Measurements from ENCODE around the gene CD81.
"Not testable (repeated sequence)": the region's sequence is repeated elsewhere in the genome, so short reads cannot be mapped to it uniquely, and the experiment has no call there.

Gene CD81

GRCh38 chr11:2347308-2347830 lies 29.7 kb upstream of the CD81 start:
- H3K4me3 ChIP-seq (ENCODE audit: control insufficient read depth, low read depth, low read length), result no peak overlapping the region
- DNase-seq (ENCODE audit: low read depth), result no peak
- no peak for TF ChIP-seq CTCF (conservative IDR thresholded peaks at IDR 0.05; ENCODE audit: control insufficient read depth, insufficient read depth, low read depth, low read length)

GRCh38 chr11:2348986-2349385 lies 28.1 kb upstream of the CD81 start:
- peak; percentile 75 for DNase-seq (ENCODE audit: low read depth)
- no peak for TF ChIP-seq CTCF (conservative IDR thresholded peaks at IDR 0.05; ENCODE audit: control insufficient read depth, insufficient read depth, low read depth, low read length)
- no peak overlapping the region for H3K4me3 ChIP-seq (ENCODE audit: control insufficient read depth, low read depth, low read length)

GRCh38 chr11:2351701-2352100 lies 25.4 kb upstream of the CD81 start:
- DNase-seq (ENCODE audit: low read depth), result no peak
- no peak for TF ChIP-seq CTCF (conservative IDR thresholded peaks at IDR 0.05; ENCODE audit: control insufficient read depth, insufficient read depth, low read depth, low read length)
- no peak overlapping the region for H3K4me3 ChIP-seq (ENCODE audit: control insufficient read depth, low read depth, low read length)

GRCh38 chr11:2352420-2352819 lies 24.7 kb upstream of the CD81 start:
- H3K4me3 ChIP-seq (ENCODE audit: control insufficient read depth, low read depth, low read length), result no peak overlapping the region
- TF ChIP-seq CTCF (conservative IDR thresholded peaks at IDR 0.05; ENCODE audit: control insufficient read depth, insufficient read depth, low read depth, low read length), result no peak
- no peak for DNase-seq (ENCODE audit: low read depth)

- peak; percentile 8 for DNase-seq (ENCODE audit: low read depth)
- no peak for TF ChIP-seq CTCF (conservative IDR thresholded peaks at IDR 0.05; ENCODE audit: control insufficient read depth, insufficient read depth, low read depth, low read length)
Measured at GRCh38 chr11:2355000-2355644, 22.0 kb upstream of the CD81 start.

GRCh38 chr11:2357246-2357645 lies 19.9 kb upstream of the CD81 start:
- H3K4me3 ChIP-seq (ENCODE audit: control insufficient read depth, low read depth, low read length), result no peak overlapping the region
- DNase-seq (ENCODE audit: low read depth), result no peak
- no peak for TF ChIP-seq CTCF (conservative IDR thresholded peaks at IDR 0.05; ENCODE audit: control insufficient read depth, insufficient read depth, low read depth, low read length)

More at GRCh38 chr11:2355000-2355644, 22.0 kb upstream of the CD81 start:
- no peak overlapping the region for H3K4me3 ChIP-seq (ENCODE audit: control insufficient read depth, low read depth, low read length)

- not testable (repeated sequence) for DNase-seq (ENCODE audit: low read depth); H3K4me3 ChIP-seq (ENCODE audit: control insufficient read depth, low read depth, low read length)
Measured at GRCh38 chr11:2357651-2358050, 19.5 kb upstream of the CD81 start.
